ENCODE measurements around the gene STK40. TPM values are rescaled to one million over a fixed set of nuclear protein-coding genes. Genes with fewer than 3 reads are reported as not detected.

Gene STK40
- total RNA-seq, 3 donors from 2014 or later, result 63.9 to 86.1 (median 66.8) TPM

DNA sequence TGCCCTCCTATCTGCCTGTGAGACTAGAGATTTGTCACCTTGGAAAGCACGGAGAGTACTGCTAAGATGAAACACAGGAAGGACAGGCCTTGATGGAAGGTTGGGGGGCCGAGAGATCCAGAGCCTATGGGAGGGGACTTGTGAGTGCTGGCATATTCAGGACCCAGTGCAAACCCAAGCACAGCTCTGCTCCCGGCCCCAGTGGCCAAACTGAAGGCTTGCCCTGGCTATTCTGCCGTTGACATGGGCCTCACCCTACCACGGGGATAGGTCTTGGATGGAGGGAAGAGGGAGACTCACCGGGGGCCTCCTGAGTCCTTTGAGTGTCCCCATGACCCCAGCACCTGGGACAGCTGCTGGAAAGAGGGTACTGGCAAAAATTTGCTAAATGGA is 57.6 kb downstream of the STK40 start:
- Mint-ChIP-seq H3K9me3 (no peaks in the 10 kb centered on the region), H3K36me3 (ENCODE audit: insufficient read depth) (no peaks in the 10 kb centered on the region), H3K4me1 (ENCODE audit: low read depth) (peaks cover 10% of the 10 kb centered on the region), H3K27me3 (ENCODE audit: low read depth) (no peaks in the 10 kb centered on the region), H3K4me3 (no peak overlapping the region)
- ATAC-seq (no peak), DNase-seq (no peak)

DNA sequence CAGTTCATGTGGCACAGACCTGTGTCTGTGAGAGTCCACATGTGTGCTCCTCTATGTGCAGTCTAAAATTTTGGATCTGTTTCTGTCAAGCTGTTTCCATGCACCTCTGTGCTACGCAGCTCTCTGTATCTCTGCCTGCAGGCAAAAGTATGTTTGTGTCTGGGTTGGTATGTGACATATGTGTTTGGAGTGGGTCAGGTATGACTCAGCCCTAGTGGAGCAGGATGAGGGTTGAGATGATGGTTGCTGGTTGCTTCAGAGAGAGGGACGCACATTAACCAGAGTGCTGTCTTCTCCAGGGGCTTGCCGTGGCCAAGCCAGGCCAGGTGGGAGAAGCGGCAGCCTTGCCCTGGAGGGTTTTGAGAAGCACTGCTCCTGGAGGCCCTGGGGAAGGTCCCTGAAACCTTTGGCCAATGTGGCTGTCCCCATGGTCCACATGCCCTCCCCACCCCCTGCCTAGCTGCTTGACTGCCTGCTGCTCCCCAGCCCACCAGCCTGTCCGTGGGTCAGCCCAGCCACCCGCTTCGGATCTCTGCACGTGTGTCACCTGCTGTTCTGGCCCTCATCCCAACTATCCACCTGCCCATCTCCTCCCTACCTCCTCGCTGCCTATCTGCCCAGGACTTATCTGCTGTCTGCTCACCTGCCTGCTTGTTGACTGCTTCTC is 58.2 kb downstream of the STK40 start:
- no peak for DNase-seq
- H3K36me3 Mint-ChIP-seq (ENCODE audit: insufficient read depth), result no peaks in the 10 kb centered on the region
- no peaks in the 10 kb centered on the region for H3K27me3 Mint-ChIP-seq (ENCODE audit: low read depth)
- ATAC-seq, result no peak
- no peaks in the 10 kb centered on the region for H3K9me3 Mint-ChIP-seq
- peaks cover 13% of the 10 kb centered on the region for H3K4me1 Mint-ChIP-seq (ENCODE audit: low read depth)
- H3K4me3 Mint-ChIP-seq, result no peak overlapping the region

DNA sequence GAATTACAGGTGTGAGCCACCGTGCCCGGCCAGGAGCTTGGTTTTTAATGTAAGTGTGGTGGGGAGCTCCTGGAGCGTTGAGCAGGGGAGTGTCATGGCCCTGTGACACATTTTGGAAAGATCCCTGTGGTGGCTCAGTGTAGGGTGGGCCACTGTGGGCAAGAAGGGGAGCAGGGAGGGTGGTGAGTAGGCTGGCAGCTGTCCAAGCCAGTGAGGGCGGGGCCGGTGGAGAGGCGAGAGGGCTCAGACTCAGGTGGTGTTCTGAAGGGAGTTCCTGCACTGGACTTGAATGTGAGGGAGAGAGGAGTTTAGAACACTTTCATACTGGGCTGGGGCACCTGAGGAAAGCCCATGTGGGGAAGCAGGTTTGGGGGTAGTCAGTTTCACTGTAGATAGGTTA is 59.2 kb downstream of the STK40 start:
- Mint-ChIP-seq H3K36me3 (ENCODE audit: insufficient read depth) (no peaks in the 10 kb centered on the region), H3K27me3 (ENCODE audit: low read depth) (no peaks in the 10 kb centered on the region), H3K4me3 (no peak overlapping the region), H3K4me1 (ENCODE audit: low read depth) (peaks cover 18% of the 10 kb centered on the region), H3K9me3 (no peaks in the 10 kb centered on the region)
- DNase-seq (no peak), ATAC-seq (no peak)

DNA sequence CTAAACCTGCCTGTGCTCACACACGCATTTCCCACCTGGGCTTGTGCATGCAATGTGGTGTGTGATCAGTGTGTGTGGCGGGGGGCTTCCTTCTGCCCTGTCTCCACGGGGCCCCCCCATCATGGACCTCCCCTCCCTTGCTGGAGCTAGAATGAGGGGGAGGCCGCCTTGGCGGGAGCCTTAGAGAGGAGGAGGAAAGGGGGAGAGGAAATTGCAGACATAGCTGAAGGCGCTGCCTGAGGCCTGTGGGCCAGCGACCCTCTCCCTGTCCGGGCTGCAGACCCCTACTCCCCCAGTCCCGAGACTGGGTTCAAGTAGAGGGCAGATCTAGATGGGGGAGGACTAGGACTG is 61.4 kb downstream of the STK40 start:
- ATAC-seq, result no peak
- Mint-ChIP-seq H3K36me3 (ENCODE audit: insufficient read depth) (no peaks in the 10 kb centered on the region), H3K9me3 (no peaks in the 10 kb centered on the region), H3K4me3 (peak overlapping the region; percentile 59), H3K27me3 (ENCODE audit: low read depth) (no peaks in the 10 kb centered on the region), H3K4me1 (ENCODE audit: low read depth) (peaks cover 23% of the 10 kb centered on the region)
- DNase-seq, result no peak

DNA sequence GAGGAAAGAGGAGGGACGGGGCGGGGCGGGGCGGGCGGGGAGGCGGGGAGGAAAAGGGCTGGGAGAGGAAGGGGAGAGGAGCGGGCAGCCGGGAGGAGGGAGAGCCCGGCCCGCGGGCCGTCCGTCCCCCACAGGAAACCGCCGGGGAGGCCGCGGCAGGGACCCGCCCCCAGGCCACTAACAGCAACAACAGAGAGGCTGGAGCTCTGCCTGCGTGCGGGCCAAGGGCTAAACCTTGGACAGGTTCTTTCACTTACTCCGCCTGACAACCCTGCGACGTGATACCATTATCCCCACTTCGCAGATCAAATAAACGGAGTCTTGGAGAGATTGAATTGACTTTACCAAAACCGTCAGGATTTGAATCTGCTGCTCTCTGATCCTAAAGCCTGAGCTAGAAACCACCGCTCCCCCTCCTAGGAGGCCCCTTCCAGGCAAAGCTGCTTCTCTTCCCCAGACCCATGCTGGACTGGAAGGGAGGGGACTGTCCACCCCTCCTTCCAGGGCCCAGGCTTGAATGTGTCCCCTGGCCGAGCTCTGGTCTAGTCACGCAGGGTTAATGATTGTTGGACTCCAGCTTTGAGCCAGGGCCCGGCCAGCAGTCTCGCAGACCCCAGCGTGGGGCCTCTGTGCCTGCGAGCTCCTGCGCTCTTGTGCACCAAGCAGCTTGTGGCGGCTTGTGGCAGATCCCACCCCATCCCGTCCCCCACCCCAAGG is 61.9 kb downstream of the STK40 start, which contains the start of gene EVA1B:
TSS of gene EVA1B (minus strand) at position 10 of the 717 bp plus-strand sequence. CDS start 608 bp downstream, outside the sequence.
- no peaks in the 10 kb centered on the region for H3K27me3 Mint-ChIP-seq (ENCODE audit: low read depth)
- H3K4me1 Mint-ChIP-seq (ENCODE audit: low read depth), result peaks cover 23% of the 10 kb centered on the region
- ATAC-seq (peak; percentile 46 to 55), DNase-seq (no peak)
- H3K4me3 Mint-ChIP-seq, result peak within 1 kb of the TSS; percentile 79
- no peaks in the 10 kb centered on the region for H3K9me3 Mint-ChIP-seq
- H3K36me3 Mint-ChIP-seq (ENCODE audit: insufficient read depth), result no peaks in the 10 kb centered on the region

DNA sequence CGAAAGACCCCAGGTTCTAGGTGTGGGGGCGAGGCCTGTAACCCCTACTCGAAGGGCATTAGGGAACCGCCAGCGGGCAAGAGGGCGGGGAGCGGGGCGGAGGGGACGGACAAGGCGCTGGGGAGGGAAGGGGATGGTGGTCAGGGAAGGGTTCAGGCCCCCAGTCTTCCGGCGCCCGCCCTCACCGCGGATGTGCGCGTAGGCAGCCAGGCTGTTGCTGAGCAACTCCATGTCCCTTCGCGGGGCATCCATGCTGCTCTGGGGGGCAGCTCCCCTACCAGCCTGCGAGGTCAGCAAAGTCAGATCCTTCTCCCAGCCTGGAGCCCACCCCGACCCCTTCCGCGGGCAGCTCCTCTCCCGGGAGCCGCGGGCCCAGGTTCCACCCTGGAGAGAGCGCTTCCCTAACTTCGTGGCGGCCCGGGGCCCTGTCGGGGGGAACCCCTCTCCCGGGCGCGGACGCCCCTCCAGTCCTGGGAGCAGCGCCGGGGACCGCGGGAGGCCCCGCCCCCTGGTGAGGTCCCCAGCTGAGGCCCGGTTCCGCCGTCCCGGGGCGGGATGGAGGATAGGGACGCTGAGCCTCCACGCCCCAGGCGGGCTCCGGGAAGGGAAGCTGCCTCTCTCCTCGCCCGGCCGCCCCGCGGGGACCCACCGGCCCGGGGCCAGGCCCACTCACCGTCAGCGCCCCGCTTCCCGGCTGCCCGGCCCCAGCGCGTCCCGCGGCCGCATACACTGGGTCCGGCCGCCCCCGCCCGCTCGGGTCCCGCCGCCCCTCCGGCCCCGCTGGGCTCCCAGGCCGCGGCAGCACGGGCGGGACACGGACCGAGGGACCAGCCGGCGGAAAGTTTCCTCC is 62.7 kb downstream of the STK40 start:
- peaks cover 23% of the 10 kb centered on the region for H3K4me1 Mint-ChIP-seq (ENCODE audit: low read depth)
- H3K4me3 Mint-ChIP-seq, result peak overlapping the region; percentile 68
- H3K9me3 Mint-ChIP-seq, result no peaks in the 10 kb centered on the region
- H3K27me3 Mint-ChIP-seq (ENCODE audit: low read depth), result no peaks in the 10 kb centered on the region
- no peaks in the 10 kb centered on the region for H3K36me3 Mint-ChIP-seq (ENCODE audit: insufficient read depth)
- DNase-seq, result no peak
- ATAC-seq, result peak; percentile 35 to 43

DNA sequence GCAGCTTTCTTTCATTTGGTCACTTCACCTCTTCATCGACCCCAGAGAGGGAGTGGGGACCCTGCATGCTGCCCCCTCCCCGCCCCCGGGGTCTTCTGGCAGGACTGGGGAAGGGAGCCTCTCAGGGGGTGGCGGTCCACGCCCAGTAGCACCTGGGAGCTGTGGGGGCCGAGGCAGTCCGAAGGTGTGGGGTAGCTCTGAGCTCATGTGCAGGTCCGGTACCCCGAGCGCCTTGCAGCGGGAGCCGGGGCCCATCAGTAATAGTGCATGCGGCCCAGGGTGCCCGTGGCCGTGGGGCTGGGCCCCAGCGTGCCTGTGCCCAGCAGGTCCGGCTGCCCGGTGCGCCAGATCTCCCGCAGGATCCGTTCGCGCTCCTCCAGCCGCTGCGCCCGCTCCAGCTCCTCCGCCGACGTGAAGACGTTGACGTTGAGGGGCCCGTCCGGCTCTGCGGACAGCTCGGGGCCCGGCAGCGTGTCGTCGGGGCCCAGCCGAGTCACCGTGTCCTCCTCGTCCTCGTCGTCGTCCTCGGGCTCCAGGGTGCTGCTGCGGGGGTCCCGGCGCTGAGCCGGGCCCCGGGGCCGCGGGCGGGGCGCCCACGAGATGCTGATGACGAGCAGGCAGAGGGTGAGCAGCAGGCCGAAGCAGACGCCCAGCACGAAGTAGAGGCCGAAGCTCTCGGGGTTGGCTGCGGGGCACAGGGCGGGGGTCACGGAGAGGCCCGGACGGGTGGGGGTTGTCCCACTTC is 63.5 kb downstream of the STK40 start:
- ATAC-seq (no peak), DNase-seq (no peak)
- Mint-ChIP-seq H3K9me3 (no peaks in the 10 kb centered on the region), H3K27me3 (ENCODE audit: low read depth) (no peaks in the 10 kb centered on the region), H3K4me1 (ENCODE audit: low read depth) (peaks cover 23% of the 10 kb centered on the region), H3K4me3 (peak overlapping the region; percentile 68), H3K36me3 (ENCODE audit: insufficient read depth) (no peaks in the 10 kb centered on the region)

DNA sequence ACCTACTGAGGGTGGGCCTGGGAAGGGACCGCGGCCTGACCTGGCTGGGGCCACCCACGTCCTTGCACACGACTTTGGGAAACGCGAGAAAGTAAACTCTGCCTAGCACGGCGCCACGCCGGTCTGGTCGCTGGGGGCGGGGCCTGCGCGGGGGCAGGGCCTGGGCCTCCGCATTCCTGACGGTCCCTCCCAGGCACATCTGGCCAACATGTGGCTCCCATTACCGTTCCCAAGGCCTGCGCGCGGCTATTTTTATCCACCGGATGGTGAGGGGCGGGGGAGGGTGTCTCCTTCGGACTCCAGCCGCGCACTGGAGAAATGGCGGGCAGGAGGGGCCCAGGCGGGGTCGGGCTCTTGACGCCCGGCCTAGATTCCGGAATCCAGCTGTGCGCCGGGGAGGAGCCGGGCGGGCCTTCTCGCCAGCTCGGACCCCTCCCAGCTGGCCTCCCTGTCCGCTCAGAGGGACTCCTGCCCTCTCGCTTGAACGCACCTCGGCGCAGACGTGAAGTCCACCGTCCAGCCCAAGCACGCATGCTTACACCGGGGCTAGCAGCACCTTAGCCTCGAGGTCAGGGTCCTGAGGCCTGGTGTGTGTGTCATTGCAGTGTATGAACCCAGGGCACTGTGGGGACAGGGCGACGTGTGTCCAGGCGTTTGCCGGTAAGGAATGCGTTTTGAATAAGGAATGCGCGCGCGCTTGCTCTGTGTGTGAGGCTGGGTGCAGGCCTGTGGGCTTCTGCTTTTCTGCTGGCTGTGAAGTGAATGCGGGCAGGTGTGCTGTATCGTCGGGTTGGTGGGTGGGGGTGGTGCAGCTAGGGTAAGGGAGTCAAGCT is 64.4 kb downstream of the STK40 start:
- H3K9me3 Mint-ChIP-seq, result no peaks in the 10 kb centered on the region
- ATAC-seq, result peak; percentile 32 to 42

DNA sequence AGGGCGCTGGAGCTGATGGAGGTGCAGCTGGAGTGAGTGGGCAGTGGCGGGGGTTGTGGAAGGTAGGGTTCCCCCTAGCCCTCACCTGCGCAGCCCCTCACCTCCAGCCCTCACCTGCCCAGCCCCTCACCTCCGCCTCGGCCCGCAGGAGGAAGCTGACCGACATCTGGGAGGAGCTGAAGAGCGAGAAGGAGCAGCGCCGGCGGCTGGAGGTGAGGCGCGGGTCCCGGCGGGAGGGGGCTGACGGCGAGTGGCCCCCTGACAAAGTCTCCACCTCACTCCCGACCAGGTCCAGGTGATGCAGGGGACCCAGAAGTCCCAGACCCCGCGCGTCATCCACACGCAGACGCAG is 65.0 kb downstream of the STK40 start:
- no peaks in the 10 kb centered on the region for H3K36me3 Mint-ChIP-seq (ENCODE audit: insufficient read depth)
- peak overlapping the region; percentile 48 for H3K4me3 Mint-ChIP-seq
- ATAC-seq, result peak in 1 of 2 donors; percentile 1
- no peaks in the 10 kb centered on the region for H3K9me3 Mint-ChIP-seq
- DNase-seq, result no peak
- peaks cover 23% of the 10 kb centered on the region for H3K4me1 Mint-ChIP-seq (ENCODE audit: low read depth)
- H3K27me3 Mint-ChIP-seq (ENCODE audit: low read depth), result no peaks in the 10 kb centered on the region

More for the DNA sequence above, 64.4 kb downstream of the STK40 start:
- Mint-ChIP-seq H3K36me3 (ENCODE audit: insufficient read depth) (no peaks in the 10 kb centered on the region), H3K27me3 (ENCODE audit: low read depth) (no peaks in the 10 kb centered on the region), H3K4me3 (peak overlapping the region; percentile 48), H3K4me1 (ENCODE audit: low read depth) (peaks cover 23% of the 10 kb centered on the region)
- DNase-seq, result peak; percentile 30

DNA sequence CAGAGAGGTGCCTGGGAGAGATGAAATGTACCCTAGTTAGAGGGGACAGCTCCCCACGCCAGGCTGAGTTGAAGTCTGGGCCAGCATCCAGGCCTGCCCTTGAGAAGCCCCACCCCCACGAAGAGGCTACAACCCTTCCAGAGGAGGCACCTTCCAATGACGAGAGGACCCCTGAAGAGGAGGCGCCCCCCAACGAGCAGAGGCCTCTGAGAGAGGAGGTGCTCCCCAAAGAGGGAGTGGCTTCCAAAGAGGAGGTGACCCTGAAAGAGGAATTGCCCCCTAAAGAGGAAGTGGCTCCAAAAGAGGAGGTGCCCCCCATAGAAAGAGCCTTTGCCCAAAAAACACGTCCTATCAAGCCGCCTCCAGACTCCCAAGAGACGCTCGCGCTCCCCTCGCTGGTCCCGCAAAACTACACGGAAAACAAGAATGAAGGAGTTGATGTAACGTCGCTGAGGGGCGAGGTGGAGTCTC is 65.4 kb downstream of the STK40 start:
- no peaks in the 10 kb centered on the region for H3K27me3 Mint-ChIP-seq (ENCODE audit: low read depth)
- H3K9me3 Mint-ChIP-seq, result no peaks in the 10 kb centered on the region
- H3K4me1 Mint-ChIP-seq (ENCODE audit: low read depth), result peaks cover 23% of the 10 kb centered on the region
- DNase-seq (no peak), ATAC-seq (no peak)
- peak overlapping the region; percentile 48 for H3K4me3 Mint-ChIP-seq
- no peaks in the 10 kb centered on the region for H3K36me3 Mint-ChIP-seq (ENCODE audit: insufficient read depth)

DNA sequence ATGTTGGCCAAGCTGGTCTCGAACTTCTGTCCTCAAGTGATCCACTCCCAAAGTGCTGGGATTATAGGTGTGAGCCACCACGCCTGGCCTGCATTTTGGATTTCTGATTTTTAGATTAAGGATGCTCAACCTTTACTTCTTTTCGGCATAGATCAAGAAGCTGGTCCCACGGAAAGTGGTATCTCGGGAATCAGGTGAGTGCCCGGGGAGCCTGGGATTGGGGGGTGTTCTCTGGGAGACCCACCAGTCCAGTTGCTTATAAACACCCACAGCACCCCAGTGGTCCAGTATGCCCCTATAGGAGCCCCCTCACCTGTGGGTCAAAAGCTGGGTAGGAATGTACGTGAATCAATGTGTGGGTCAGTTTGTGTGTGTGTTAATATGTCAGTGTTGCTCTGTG is 76.3 kb downstream of the STK40 start:
- ATAC-seq (no peak), DNase-seq (no peak)
- H3K4me1 Mint-ChIP-seq (ENCODE audit: low read depth), result peaks cover 21% of the 10 kb centered on the region
- no peaks in the 10 kb centered on the region for H3K27me3 Mint-ChIP-seq (ENCODE audit: low read depth)
- H3K4me3 Mint-ChIP-seq, result no peak overlapping the region
- H3K36me3 Mint-ChIP-seq (ENCODE audit: insufficient read depth), result peaks cover 3% of the 10 kb centered on the region
- no peaks in the 10 kb centered on the region for H3K9me3 Mint-ChIP-seq

DNA sequence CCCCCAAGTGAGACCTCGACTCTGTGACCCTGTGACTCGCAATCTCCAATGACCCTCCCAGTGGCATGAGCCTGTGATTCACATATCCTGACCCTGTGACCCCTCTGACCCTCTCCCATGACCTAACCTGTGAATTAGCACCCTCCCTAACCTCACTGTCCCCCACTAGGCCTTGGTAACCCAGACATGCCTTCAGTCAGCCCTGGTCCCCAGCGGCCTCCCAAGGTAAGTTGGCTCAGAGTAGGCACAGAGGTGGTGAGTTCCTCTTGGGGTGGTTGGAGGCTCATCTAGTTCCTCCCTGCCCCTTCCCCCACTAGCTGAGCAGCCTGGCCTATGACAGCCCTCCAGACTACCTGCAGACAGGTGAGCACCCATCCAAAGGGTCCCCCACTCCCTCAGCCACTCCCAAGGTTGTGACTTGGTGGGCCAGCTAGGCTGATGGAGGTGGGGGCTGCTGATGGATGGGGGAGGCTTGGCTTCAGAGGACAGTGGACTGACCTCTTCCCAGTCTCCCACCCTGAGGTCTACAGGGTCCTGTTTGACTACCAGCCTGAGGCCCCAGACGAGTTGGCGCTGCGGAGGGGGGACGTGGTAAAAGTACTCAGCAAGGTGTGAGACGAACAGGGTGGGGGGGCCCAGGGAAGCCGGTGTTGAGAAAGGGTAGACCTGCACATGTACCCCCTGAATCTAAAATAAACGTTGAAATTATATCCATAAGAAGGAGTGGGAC is 78.0 kb downstream of the STK40 start:
- Mint-ChIP-seq H3K9me3 (no peaks in the 10 kb centered on the region), H3K4me3 (peak overlapping the region; percentile 89), H3K4me1 (ENCODE audit: low read depth) (peaks cover 30% of the 10 kb centered on the region), H3K36me3 (ENCODE audit: insufficient read depth) (peaks cover 13% of the 10 kb centered on the region), H3K27me3 (ENCODE audit: low read depth) (no peaks in the 10 kb centered on the region)
- ATAC-seq (no peak), DNase-seq (no peak)
